Measurements from ENCODE around the gene RPRD2. TPM values are rescaled to one million over a fixed set of nuclear protein-coding genes. Genes with fewer than 3 reads are reported as not detected.

RPRD2 gene
- total RNA-seq, 1 experiment from 2014 or later, result 26.7 TPM

- no peak for TF ChIP-seq ELF1 (IDR thresholded peaks at IDR 0.05; ENCODE audit: borderline replicate concordance, low read depth)
- TF ChIP-seq REST (IDR thresholded peaks at IDR 0.05; ENCODE audit: low read depth), result no peak
- TF ChIP-seq RAD21 (IDR thresholded peaks at IDR 0.05; ENCODE audit: low read depth), result no peak
- no peak for TF ChIP-seq CBX3 (IDR thresholded peaks at IDR 0.05; ENCODE audit: low read depth)
Observed at GRCh38 chr1:150371110-150371509, 7.2 kb downstream of the RPRD2 start (continued).

GRCh38 chr1:150372580-150372979 is 8.6 kb downstream of the RPRD2 start:
- DNase-seq (ENCODE audit: low read depth, low spot score) (no peak), ATAC-seq (no peak)
- H3K9me2 ChIP-seq (ENCODE audit: insufficient read depth), result no peaks in the 10 kb centered on the region
- no TSS peak for BruUV-seq (replicated peaks)
- H3K36me3 ChIP-seq (ENCODE audit: control insufficient read depth in 1 of 2, insufficient read depth in 2 of 2, low read length in 2 of 2), result no peaks in the 10 kb centered on the region
- H3K4me1 ChIP-seq (ENCODE audit: control insufficient read depth in 1 of 2, insufficient read depth in 2 of 2, low read length in 2 of 2), result peaks cover 0 to 5% of the 10 kb centered on the region in 2 experiments; a peak in 2 of 4 replicates
- H3K4me3 ChIP-seq (replicated peaks in 1 of 2; ENCODE audit: low read depth in 1 of 2, low read length in 2 of 2), result no peak overlapping the region
- H3K27me3 ChIP-seq (ENCODE audit: insufficient read depth, low read length), result no peaks in the 10 kb centered on the region
- H3K27ac ChIP-seq (ENCODE audit: low read depth, low read length), result no peak overlapping the region
- no peak overlapping the region for H3K4me2 ChIP-seq (ENCODE audit: low read length)
- CTCF ChIA-PET, result no interaction called here
- intact Hi-C loops (cut with micrococcal nuclease), result no loop called here
- POLR2A ChIA-PET, result interaction anchor here (1.6 kb wide), 1 partner anchor 9 kb away, joined by 4 read pairs; the partner anchor contains the start of gene RPRD2
- H3K9ac ChIP-seq (ENCODE audit: low read length), result no peak overlapping the region
- peaks cover 96% of the 10 kb centered on the region for H3K79me2 ChIP-seq (ENCODE audit: insufficient read depth, low read length)
- no peak overlapping the region for H2AFZ ChIP-seq (ENCODE audit: low read depth, low read length, poor library complexity, severe bottlenecking)
- H3K9me3 ChIP-seq (ENCODE audit: control insufficient read depth in 1 of 2, insufficient read depth in 1 of 2, low read depth in 1 of 2, low read length in 2 of 2), result no peaks in the 10 kb centered on the region
- RAD21 ChIA-PET (ENCODE audit: low non-redundant PET in 1 of 2, low total read pairs in 2 of 2, uncharacterized antibody in 2 of 2, unreplicated experiment in 2 of 2), result no interaction called here
- no peaks in the 10 kb centered on the region for H4K20me1 ChIP-seq (ENCODE audit: insufficient read depth)
- no peak for TF ChIP-seq SRF (IDR thresholded peaks at IDR 0.05; ENCODE audit: low read depth)
- TF ChIP-seq EZH2phosphoT487 (IDR thresholded peaks at IDR 0.05; ENCODE audit: borderline replicate concordance), result no peak
- no peak for TF ChIP-seq CTCF (IDR thresholded peaks at IDR 0.05 in 2 of 3, conservative IDR thresholded peaks at IDR 0.05 in 1 of 3; ENCODE audit: borderline replicate concordance in 1 of 3, insufficient read depth in 1 of 3, low read depth in 2 of 3, low read length in 2 of 3)
- no peak for TF ChIP-seq ELF1 (IDR thresholded peaks at IDR 0.05; ENCODE audit: borderline replicate concordance, low read depth)
- no peak for TF ChIP-seq SIN3A (IDR thresholded peaks at IDR 0.05; ENCODE audit: low read depth)
- no peak for TF ChIP-seq CEBPB (IDR thresholded peaks at IDR 0.05; ENCODE audit: low read depth)
- no peak for TF ChIP-seq FOSL1 (IDR thresholded peaks at IDR 0.05; ENCODE audit: low read depth)
- TF ChIP-seq ATF3 (IDR thresholded peaks at IDR 0.05), result no peak
- TF ChIP-seq ZFX (IDR thresholded peaks at IDR 0.05), result no peak
- TF ChIP-seq EGR1 (IDR thresholded peaks at IDR 0.05; ENCODE audit: low read depth), result no peak
- no peak for TF ChIP-seq CBX3 (IDR thresholded peaks at IDR 0.05; ENCODE audit: low read depth)
- TF ChIP-seq REST (IDR thresholded peaks at IDR 0.05; ENCODE audit: low read depth), result no peak
- no peak for TF ChIP-seq JUND (IDR thresholded peaks at IDR 0.05)
- no peak for TF ChIP-seq MAX (IDR thresholded peaks at IDR 0.05)
- no peak for TF ChIP-seq RAD21 (IDR thresholded peaks at IDR 0.05; ENCODE audit: low read depth)
- TF ChIP-seq SP1 (IDR thresholded peaks at IDR 0.05; ENCODE audit: low read depth), result no peak
- TF ChIP-seq ZNF274 (IDR thresholded peaks at IDR 0.05; ENCODE audit: low read depth, low read length), result no peak
